ENCODE measurements around the gene KPNA6. TPM values are rescaled to one million over a fixed set of nuclear protein-coding genes. Genes with fewer than 3 reads are reported as not detected.
A peak's percentile ranks its signal among the peaks of the same experiment; 100 is the strongest.

The KPNA6 gene
- total and polyA plus RNA-seq, 9 of the 15 experiments (the other 6 are each of a cell fraction or from before 2014, with no cell fraction given): 20.1 to 54.6 (median 32.2) TPM

- no peak for TF ChIP-seq ZFPM2 (CRISPR knock-in tag; IDR thresholded peaks at IDR 0.05)
- no peak for TF ChIP-seq ZNF609 (CRISPR knock-in tag; IDR thresholded peaks at IDR 0.05; ENCODE audit: borderline replicate concordance)
- no peak for TF ChIP-seq ZBTB34 (CRISPR knock-in tag; IDR thresholded peaks at IDR 0.05)
- peak; percentile 11 for TF ChIP-seq HNRNPLL (IDR thresholded peaks at IDR 0.05; ENCODE audit: low read depth, low read length, poor library complexity, severe bottlenecking)
- no peak for TF ChIP-seq BCL6 (CRISPR knock-in tag; IDR thresholded peaks at IDR 0.05)
These were observed 72.6 kb downstream of the KPNA6 start (continued) for GRCh38 chr1:32180186-32181060.
